Activated gamma-delta T cell (primary cell): ENCODE results near the gene KRT14.
"Not testable (repeated sequence)": the region's sequence is repeated elsewhere in the genome, so short reads cannot be mapped to it uniquely, and the experiment has no call there.

Source experiments
- DNase-seq: peaks from one replicate; lab custom pipeline; 2025; lab: John Stamatoyannopoulos, UW

The KRT14 gene

DNA sequence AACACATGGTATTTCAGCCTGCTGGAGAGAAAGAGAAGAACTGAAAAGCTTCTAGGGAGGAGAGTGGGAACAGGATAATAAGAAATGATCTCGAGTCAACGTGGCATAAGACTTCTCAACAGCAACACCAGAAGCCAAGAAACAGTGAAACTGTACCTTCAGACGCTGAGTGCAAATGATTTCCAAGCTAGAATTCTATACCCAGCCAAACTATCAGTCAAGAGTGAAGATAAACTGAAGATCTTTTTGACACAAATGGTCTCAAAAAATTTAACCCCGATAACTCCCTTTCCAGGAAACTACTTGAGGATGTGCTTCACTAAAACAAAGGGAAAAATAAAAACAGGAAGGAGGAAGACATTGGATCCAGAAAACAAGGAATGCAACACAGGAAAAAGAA is 20.2 kb upstream of the KRT14 start:
- DNase-seq, result not testable (repeated sequence)

DNA sequence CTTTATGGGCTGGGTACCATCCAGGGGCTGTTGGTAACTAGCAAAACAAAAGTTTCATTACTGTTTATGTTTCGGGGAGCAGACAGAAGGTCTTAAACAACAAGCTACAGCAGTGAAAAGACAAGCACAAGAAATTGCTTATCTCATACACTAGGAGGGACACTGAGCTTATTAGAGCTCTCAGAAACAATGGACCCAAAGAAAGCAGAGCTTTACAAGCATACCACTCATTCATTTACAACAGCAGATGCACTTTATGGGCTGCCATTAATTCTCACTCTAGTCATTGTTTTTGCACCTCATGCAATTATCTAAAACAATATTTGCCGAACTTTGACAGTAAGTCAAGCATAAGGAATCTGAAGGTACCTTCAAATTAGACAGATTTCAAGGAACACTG is 15.8 kb upstream of the KRT14 start:
- DNase-seq, result no peak

- DNase-seq, result no peak
These were observed 13.6 kb upstream of the KRT14 start for GRCh38 chr17:41600318-41600717.

DNA sequence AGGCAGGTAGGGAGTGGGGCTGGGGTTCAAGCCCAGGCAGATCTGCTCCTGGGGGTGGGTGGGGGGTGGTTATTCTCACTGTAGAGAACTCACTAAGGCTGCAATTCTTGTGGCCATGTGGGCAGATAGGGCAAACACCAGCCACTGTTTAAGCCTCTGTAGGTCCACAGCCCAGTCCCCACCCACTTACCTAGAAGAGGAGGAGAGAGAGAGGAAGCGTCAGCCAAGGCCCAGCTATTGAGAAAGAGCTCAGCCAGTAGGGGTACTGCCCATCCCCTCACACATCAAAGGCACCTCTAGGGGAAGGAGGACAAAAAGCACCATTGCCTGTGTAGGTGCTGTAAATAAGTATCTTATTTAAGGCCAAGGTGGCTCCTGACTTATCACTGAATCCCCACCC is 13.0 kb upstream of the KRT14 start:
- DNase-seq, result no peak

GRCh38 chr17:41595585-41595984 is 8.9 kb upstream of the KRT14 start:
- DNase-seq, result no peak

- no peak for DNase-seq
These were observed 7.7 kb upstream of the KRT14 start for GRCh38 chr17:41594363-41594915.

DNA sequence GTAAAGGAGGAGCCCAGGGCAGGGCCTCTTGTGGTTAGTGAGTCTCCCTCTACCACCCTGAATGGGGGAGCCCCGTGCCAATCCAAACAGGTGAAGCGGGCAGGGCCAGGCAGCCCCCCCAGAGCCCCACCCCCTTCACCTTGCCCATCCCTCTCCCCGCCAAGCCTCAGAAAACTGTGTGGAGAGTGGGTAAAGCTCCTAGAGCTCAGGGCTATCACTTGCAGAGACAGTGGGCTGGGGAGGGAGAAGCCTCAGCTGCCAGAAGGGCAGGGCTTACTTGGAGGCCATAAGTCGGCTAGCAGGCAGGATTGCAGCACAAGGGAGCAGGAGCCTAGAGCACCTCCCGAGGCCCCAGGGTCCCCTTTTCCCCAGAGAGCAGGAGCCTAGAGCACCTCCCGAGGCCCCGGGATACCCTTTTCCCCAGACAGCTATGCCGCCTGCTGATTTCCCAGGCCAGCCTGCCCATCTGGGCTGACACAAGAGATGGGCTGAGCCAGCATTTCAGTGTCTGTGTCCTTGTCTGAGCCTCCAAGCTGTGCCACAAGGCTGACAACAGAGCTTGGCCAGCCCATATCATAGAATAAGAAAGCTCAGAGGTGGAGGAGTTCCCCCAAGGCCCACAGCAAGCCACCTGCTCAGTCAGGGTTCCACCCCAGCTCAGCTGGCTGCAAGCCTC is 6.7 kb upstream of the KRT14 start:
- no peak for DNase-seq

- DNase-seq, result no peak
These were observed 6.1 kb upstream of the KRT14 start for GRCh38 chr17:41592601-41593305.

DNA sequence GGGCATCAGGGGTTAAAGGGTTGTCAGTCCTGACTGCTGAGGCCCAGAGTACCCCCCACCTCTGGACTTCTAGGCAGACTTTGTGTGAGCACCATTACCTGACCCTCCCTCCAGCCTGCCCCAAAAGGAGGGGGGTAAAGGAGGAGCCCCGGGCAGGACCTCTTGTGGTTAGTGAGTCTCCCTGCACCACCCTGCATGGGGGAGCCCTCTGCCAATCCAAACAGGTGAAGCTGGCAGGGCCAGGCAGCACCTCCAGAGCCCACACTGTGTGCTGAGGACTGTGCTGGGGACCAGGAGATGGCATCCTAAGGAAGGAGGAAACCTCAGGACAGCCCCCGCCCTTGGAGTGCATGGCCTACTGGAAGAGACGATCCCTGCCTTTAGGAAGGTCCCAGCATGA is 2.6 kb upstream of the KRT14 start:
- DNase-seq, result no peak

DNA sequence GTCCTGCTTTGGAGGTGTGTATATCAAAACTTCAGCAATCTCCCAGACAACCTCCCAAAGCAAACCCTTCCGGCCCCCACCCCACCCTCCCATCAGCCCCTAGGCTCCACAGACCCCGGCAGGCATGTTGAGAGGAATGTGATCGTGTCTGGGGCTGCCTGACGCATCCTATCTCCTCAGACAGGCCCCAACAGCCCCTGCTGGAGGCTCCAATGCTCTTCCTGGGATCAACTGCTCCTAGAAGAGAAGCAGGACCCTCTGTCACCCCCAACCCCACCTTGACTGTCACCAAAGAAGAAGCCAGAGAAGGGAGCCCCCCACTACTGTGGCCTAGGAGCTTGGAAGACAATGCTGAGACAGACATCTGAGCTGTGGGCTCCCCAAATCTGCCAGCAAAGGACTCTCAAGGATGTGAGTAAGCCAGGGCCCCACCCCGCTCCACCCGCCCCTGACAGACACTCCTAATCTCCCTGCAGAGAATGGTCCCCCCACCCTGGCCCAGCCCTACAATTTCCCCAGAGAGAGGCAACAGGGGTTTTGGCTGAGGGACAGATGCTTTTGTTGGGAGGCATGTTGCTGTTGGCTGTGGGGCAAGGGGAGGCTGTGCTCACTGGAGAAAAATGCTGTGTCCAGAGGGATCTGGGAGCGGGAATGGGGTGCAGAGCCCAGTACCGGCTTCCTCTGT is 1.6 kb upstream of the KRT14 start:
- DNase-seq, result no peak

DNA sequence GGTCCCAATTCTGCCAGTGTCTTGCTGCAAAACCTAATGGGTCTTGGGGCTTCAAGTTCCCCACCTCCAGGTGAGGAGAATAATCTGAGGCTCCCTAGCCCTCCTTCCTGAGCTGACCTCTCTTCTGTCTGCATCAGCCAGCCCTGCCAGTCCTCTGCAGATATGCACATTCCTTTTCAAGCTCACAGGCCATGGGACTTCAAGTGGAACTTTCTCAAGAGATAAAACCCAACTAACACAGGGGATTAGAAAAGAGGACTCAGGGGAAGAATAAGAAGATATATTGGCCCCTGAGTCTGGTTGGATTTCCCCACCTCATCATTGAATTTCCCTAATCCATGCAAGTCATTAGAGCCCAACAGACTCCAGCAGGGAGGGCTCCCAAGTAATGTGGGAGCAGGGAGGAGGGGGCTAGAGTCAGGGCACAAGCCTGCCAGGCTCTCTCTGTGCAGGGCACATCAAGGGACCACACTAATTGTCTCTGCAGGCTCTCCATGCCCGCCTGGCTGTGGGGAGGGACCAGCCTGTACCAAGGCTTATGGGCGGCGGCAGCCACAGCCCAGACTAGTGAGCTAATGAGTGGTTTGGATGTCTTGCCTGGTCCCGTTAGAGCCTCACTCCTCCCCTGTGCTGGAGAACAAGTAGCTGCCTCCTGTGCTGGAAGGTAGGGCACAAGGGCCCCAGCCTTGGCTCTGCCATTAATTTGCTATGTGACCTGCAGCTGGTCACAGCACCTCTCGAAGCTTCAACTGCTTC is 1.2 kb downstream of the KRT14 start:
- no peak for DNase-seq

DNA sequence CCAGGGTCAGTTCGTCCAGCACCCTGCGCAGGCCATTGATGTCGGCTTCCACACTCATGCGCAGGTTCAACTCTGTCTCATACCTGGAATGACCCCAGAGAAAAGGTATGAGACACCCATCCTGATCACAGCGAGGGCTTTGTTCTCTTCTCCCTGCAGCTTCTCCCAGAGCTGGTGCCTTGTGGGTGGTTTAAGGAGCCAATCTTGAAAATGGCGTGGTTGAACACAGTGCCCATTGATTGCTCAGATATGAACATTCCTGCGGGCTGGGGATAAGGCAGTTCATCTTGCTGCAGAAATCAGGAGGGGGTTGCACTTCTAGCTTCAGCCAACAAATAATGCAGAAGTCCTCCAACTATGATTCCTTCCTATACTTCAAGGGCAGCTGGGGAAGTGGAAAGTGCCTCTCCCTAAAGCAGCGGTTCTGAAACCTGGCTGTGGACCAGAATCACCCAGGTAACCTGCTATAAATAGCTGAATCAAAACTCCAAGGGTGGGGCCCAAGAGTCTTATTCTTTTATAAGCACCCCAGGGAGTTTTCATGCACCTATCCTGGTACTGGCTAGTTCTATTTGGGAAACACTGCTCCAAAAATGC is 2.3 kb downstream of the KRT14 start:
- not testable (repeated sequence) for DNase-seq

GRCh38 chr17:41583137-41584127 is 3.3 kb downstream of the KRT14 start:
- DNase-seq, result no peak

GRCh38 chr17:41582061-41582968 is 4.4 kb downstream of the KRT14 start:
- not testable (repeated sequence) for DNase-seq

DNA sequence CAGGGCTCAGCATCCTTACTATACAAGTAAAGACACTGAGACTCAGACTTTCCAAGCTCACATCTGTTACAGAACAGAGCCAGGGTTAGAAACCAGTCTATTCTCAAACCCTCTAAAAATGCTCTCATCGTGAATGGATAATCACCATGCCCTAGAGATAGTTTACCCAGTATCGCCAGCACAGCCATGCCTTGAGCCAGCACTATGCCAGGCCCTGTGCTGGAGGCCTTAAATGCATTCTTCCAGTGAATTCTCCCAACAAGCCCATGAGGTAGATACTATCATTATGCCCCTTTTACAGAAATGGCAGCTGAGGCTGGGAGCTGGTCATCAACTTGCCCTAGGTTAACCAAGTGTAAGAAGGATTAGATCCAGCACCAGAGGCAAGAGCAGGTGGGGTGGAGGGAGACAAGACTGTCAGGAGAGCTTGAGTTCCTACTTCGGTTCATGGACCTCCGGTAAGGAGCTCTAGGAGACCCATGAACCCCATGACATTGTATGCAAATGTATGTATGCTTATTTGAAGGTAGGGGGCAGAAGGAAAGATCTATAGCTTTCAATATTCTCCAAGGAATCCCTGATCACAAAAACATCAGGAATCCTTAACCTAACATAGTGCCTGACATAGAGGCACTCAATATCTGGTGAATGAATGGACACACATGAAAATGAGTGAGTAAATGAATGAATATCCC is 5.2 kb downstream of the KRT14 start:
- no peak for DNase-seq

- no peak for DNase-seq
These were observed 5.9 kb downstream of the KRT14 start for GRCh38 chr17:41580687-41581365.

DNA sequence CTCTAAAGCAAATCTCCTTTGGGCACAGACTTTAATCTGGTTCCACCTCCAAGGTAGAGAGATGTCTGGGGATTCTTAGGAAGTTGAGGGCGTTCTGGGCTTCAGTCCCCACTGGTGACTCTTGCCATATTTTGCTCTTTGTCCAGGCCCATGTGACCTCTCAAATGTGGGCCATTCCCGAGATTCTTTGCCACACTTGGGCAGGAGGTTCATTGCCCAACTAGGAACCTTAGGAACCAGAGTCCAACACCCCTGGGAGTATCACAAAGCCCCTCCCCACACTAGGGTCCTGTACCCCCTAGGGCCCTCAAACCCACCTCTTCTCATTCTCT is 6.5 kb downstream of the KRT14 start:
- DNase-seq, result no peak
